ENCODE measurements around the gene DENND2D.

The DENND2D gene

GRCh38 chr1:111174070-111174469, 26.4 kb downstream of the DENND2D start:
- DNase-seq = no peak

GRCh38 chr1:111172463-111172862, 28.0 kb downstream of the DENND2D start:
- DNase-seq = no peak

- no peak for DNase-seq
These were observed 36.3 kb downstream of the DENND2D start for GRCh38 chr1:111164151-111164550.

GRCh38 chr1:111163363-111163762, 37.1 kb downstream of the DENND2D start:
- no peak for DNase-seq

GRCh38 chr1:111162488-111162880, 38.0 kb downstream of the DENND2D start:
- DNase-seq = no peak

GRCh38 chr1:111161843-111162487, 38.5 kb downstream of the DENND2D start:
- no peak for DNase-seq

GRCh38 chr1:111157431-111157830, 43.0 kb downstream of the DENND2D start:
- DNase-seq = no peak

GRCh38 chr1:111154021-111154999, 46.1 kb downstream of the DENND2D start:
- DNase-seq = no peak

- DNase-seq = no peak
These were observed 48.6 kb downstream of the DENND2D start for GRCh38 chr1:111151838-111152237.

GRCh38 chr1:111148376-111148881, 52.0 kb downstream of the DENND2D start:
- no peak for DNase-seq

- DNase-seq = no peak
These were observed 52.5 kb downstream of the DENND2D start for GRCh38 chr1:111147948-111148347.

GRCh38 chr1:111145963-111146768, 54.3 kb downstream of the DENND2D start:
- DNase-seq = no peak

- DNase-seq = no peak
These were observed 54.9 kb downstream of the DENND2D start for GRCh38 chr1:111145542-111145941.

- no peak for DNase-seq
These were observed 58.0 kb downstream of the DENND2D start for GRCh38 chr1:111142356-111142975.

- no peak for DNase-seq
These were observed 58.9 kb downstream of the DENND2D start for GRCh38 chr1:111141245-111142220.

GRCh38 chr1:111140680-111140967, 59.8 kb downstream of the DENND2D start:
- DNase-seq = no peak

- DNase-seq = peak; percentile 95
These were observed 60.3 kb downstream of the DENND2D start, which contains the start of the genes CEPT1 and DRAM2 for GRCh38 chr1:111139956-111140679. Gene CEPT1 (plus strand): TSS chr1:111140223. CDS start chr1:111147715, 7,492 bp downstream. Gene DRAM2 (minus strand): TSS chr1:111140093. CDS start chr1:111131554, 8,539 bp downstream.

- DNase-seq = peak; percentile 31
These were observed 61.0 kb downstream of the DENND2D start for GRCh38 chr1:111139324-111139955.

All from midbrain (tissue), 1 donor.